GM21360 (cell line): Measurements from ENCODE around the gene CMTM7.

Experiments used
- ATAC-seq: cut with Tn5 transposase; IDR thresholded peaks from one replicate; pipeline ENCODE4 v1.9.1; 2021; ENCODE audit warnings: mild to moderate bottlenecking, moderate library complexity; ENCODE audit not compliant: unreplicated experiment

Gene CMTM7

DNA sequence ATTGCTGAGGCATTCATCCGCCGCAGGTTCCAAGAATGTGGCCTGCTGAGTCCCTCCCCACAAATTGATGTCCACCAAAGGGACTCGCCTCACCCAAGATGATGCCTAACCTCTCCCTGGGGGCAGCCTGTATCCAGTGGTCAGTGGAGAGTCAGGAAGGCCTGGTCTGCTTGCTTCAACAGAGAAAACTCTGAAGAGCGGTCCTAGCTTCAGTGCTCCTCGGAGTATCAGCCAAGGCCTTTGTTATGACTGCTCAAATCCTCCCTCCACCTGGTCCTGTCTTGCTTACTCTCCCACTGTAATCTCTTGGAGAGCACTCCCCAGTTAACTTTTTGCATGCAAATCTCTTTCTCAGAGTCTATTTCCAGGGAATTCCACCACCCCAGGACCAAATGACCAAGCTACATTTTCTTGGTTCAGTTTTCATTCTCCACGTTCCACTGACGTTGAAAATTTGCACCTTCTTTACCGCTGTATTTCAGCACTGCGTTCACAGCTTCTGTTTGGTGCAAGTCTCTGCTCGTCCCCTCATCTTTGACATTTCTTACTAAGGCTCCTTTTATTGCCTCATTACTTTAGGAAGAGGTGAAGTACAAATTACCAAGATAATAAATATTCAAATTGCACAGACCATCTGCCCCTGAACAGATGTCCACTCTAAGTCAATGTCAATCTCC is 22.3 kb downstream of the CMTM7 start:
- no peak for ATAC-seq

DNA sequence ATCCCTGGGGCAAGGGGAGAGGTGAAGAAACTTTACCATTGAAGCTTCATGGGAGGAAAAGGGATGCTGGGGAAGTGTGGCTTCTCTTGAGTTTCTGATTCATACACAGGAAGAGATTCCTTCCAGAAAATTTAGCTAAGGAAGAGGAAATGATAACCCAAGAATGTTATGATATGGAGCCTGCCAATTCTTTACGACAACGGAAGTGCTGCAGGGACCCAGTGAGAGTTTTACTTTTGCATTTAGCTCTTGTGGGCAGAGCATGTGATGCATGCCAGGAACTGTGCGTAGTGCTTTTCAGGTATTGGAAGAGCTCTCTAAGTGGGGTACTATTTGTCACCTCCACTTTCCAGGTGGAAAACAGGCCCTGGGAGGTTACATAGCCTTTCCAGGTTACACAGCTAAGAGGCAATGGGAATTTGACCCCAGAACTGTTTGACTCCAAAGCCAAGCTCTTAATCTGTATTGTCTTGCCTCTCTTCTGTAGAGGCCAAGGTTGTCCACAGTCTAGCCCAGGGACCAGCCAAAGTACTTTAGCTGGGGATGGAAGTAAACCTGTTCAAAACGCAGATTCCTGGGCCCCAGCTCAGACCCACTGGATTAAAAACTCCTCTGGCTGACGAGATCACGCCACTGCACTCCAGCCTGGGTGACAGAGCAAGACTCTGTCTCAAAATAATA is 23.0 kb downstream of the CMTM7 start:
- no peak for ATAC-seq

DNA sequence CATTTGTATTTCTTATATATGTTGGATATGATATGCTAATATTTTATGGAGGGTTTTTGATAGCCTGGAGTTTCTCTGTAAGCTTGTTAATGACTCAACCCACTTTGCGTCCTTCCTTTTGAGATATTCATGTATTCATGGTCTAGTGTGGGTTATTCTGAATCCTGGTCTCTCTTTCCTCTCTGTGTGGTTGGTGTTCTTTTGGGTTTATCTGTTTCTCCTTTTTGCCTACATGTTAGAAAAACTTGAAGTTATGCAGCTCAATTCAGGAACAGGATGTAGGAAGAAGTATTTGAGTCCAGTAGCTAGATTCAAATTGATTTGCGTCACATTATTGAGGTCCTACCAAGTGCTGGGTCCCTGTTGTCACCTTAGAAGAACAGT is 28.1 kb downstream of the CMTM7 start:
- ATAC-seq: no peak

DNA sequence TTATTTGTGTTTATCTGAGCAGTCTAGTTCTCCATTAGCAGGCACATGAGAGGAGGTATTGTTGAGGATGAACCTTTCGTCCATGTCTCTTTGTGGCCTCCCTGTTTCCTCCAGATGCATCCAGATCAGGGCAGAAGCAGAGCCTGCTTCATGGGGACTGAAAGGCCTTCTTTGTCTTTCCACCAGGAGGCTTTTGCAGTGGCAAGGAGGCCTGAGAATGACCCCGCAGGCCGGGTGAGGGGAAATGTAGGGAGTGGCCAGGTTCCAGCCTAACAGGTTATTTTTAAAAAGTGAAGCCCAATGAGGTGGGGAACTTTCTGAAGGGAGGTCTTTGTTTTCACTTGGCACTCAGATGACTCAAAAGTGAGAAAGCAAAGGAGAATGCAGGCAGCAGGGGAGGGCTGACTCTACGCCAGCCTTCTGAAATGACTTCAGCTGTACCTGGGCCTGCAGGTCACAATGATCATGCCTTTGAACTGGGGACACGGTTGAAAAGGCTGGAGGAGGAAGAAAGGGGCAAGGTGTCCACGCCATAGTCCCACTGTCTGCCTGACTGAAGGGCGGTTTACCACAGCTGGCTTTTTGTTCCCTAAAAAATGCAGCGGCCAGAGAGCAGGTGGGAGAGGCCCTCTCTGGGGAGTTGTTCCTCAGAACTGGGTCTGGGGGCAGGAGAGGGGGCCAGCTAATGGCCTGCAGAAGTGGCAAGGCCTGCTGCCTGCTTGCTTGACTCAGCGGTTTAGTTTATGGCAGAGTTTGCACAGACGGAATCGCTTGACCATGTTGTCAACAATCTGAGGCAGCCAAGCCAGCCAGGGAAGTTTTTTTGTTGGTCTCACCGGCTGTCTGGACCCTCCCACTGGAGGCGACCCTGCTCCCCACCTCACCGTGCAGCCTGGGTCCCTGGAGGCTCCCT is 28.7 kb downstream of the CMTM7 start:
- ATAC-seq: peak; percentile 84

DNA sequence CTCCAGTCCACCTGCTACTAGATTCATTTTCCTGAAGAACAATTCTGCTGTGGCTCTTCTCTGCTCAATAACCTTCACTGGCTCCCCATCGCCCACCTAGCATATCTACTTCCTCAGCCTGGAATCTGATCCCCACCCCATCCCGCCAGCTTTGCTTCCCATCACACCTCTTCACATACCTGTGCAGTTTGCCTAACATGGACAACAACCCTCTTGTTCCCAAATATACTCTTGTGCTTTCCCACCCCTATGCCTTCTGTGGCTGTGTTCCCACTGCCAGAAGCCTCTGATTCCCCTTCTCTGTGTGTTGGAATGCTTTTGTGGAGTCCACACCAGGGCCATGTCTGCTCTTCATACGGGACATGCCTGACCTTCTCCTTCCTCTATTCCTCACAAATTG is 29.5 kb downstream of the CMTM7 start:
- ATAC-seq: no peak

DNA sequence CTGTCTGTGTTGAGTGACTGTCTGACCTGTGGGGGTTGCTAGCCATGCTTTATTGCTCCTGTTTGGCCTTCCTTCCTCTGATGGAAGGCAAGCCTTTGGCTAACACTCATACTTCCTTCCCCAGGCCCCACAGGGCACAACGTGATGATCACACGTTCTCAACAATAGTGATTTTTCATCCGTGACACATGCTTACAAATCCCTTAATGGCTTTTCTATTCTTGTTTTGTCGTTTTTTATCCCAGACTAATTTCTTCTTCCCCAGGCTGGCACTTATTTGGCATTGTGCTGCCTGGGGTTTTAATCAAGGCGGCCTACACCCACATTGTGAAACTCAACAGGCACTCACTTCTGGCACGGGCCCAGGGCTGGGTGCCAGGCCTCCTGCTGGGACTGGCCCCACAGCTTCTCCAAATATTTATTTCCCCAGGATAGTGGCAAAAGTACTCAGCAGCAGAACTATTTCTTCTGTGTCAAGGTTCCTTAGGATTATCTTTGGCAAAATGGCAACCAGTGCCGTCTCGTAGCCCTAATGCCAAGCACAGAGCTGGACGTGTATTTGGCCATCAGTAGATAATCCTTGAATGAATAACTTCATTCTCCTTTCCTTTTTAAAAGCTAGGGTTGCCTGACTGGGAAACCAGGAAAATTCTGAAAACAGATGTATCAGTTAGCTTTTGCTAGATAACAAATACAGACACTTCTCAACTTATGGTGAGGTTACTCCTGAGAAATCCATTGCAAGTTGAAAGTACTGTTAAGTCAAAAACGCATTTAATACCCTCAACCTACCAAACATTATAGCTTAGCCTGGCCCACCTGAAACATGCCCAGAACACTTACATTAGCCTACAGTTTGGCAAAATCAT is 30.6 kb downstream of the CMTM7 start:
- no peak for ATAC-seq

DNA sequence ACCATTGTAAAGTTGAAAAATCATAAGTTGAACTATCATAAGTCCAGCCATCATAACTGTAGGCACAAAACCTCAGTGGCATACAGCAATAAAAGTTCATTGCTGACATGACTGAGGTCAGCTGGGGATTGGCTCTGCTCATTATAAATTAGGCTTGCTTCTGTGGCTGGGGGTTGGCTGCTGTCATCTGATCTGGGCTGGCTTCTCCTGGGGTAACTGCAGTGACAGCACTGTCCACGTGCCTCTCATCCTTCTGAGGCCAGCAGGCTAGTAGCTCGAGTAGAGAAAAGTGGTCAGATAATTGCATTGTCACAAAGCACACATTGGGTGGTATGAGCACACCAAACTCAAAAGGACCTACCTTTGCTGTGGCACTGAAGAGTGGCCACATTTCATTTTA is 31.3 kb downstream of the CMTM7 start:
- no peak for ATAC-seq

DNA sequence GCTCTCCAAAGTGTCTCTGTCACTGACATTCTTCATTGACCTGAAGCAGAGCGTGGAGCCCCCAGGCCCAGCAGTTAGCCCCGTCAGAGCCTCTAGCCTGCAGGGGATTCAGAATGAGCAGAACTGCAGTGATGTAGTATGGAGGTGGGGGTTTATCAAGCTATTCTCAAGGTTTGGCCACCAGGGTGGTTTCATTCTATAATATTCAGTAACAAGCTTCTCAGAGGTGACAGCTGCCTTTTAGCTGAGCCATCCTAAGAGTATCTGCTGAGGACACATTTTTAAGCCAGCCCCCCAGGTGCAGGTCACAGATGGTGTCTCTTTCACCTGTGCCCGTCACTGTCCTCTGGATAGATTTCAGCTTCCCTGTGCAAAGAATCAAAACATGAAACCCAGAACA is 31.9 kb downstream of the CMTM7 start:
- no peak for ATAC-seq

DNA sequence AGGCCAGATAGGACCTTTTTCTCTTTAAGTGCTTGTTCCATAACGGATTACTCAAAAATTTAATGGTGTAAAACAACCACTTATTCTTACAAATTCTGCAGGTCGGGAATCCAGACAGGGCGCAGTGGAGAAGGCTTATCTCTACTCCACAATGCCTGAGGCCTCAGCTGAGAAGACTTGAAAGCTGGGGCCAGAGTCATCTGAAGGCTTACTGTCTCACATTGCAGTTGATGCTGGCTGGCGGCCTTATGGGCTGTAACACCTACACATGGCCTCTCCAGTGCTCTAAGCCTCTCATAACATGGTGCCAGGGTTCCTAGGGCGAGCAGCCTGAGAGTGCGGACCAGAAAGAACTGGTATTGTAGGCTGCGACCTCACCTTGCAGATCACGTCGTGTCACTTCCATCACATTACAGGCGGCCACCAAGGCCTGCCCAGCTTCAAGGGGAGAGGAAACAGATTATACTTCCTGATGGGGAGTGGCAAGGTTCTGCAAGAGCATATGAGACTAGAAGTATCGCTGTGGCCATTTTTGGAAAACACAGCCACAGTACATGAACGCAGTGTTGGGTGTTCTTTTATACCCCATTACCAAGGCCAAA is 32.4 kb downstream of the CMTM7 start:
- no peak for ATAC-seq

DNA sequence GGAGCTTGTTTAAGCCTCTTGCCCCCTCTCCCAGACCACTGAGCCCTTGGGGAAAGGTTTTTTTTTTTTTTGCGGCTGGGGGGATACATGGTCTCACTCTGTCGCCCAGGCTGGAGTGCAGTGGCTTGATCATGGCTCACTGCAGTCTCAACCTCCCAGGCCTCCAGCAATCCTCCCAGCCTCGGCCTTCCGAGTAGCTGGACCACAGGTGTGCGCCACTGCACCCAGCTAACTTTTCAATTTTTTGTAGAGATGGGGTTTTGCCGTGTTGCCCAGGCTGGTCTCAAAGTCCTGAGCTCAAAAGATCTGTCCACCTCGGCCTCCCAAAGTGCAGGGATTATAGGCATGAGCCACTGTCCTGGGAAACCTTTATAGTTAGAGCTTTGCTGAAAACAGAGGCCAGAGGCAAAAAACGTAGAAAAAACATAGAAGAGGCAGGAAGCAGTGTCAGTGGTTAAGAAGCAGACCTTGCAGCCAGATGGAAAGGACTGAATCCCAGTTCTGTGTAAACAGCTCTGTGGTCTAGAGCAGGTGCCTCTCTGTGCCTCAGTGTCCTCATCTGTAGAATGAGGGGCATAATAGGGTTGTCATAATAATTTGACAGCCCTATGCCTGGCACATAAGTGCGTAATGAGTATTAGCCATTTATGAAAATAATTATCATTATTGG is 33.1 kb downstream of the CMTM7 start:
- no peak for ATAC-seq

DNA sequence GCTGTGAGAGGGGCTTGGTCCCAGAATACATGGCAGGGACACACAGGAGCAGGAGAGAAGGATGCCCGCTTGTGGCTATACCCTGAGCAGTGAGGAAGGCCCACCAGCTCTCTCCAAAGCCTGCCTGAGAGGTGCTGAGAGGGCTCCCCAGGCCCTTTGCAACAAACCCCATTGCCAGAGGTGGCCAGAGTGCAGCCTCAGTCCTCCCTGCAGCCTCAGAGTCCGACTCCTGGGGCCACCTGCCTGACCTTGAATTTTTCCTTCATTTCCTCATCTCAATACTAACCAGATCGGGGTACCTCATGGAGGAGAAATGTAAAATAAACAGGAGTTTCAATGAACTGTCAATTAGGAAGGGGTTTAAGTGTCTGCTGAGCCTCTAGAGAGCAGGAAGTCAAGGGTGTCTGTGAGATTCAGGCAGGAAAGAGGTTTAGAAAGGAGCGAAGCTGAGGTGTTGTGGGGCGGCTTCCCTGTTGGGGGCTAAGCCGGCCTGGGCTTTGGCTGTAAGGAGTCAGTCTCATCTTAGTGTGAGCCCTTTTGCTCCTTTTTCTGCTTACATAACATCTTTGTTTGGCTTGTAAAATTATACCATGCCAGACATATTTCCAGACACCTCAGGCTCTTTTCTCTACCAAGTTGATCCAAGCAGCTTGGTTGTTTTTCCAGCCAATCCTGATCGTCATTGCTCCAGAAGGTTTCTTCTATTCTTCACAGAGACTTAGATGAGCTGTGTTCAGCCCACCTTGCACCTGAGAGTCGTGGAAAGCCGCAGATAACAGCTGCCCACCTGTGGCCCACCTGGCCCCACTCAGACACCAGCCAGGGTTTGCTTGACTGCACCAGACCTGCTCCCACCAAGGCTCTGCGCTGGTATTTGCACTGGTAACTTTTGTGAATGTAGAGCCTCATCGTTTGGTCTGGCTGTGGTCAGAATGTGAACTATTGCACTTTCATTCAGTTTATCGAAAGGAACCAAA is 36.7 kb downstream of the CMTM7 start:
- ATAC-seq: peak; percentile 63

DNA sequence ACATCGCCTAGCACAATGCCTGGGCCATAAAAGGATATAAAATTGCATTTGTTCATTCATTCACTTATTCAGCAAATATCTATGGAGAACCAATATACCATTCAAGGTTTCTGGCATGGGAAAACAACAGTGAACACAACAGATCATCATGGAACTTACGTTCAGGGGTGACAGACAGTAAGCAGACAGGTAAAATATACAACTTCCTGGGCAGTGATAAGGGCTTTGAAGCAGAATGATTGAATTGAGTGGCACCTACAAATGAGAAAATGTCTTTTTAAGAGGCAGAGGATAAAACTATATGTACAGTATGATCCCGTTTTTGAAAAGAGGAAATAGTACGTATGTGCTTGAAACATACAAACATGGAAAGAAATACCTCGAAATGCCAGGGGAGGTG is 39.2 kb downstream of the CMTM7 start:
- no peak for ATAC-seq

DNA sequence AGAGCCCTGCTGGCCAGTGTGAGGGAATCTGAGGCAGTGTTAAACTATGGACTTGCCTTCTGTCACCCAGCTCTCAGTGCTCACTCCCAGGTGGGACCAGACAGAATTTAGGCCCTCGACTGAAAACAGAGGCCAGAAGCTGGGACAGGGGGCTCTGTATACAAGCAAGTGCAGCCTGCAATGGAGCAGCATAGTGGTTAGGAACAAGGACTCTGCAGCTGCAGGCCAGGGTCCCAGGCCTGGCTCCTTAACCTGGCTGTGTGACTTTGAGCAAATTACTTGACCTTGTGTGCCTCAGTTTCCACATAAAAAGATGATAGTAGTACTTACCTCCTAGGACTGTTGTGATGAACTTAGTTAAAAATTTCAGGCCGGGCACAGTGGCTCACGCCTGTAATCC is 39.8 kb downstream of the CMTM7 start:
- no peak for ATAC-seq

DNA sequence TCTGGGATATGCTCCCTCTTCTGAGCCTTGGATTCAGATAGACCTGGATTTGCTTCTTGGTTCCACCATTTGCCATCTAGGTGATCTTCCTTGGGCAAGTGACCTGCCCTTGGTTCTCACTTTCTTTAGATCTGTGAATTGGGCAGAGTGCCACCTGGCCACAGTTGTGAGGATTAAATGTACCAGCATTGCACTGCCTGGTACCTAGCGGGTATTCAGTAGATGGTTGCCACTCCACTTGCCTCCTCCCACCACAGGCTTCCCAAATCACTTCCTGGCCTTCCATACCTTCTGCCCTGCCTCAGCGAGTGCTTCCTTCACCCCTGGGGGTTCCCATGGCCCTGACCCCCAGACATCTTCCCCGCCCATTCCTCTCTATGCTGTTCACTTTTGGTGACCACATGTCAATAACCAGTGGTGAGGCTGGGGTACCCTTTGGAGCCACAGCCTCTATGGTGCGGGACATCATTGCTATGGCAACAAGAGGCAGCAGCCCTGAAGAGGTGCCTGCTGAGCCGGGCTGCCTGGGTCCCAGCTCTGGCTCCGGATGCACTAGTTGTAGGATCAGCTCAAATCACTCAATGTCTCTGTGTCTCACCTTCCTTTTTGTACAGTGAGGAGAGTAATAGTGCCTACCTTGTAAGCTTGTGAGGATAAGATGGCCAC is 40.5 kb downstream of the CMTM7 start:
- no peak for ATAC-seq

DNA sequence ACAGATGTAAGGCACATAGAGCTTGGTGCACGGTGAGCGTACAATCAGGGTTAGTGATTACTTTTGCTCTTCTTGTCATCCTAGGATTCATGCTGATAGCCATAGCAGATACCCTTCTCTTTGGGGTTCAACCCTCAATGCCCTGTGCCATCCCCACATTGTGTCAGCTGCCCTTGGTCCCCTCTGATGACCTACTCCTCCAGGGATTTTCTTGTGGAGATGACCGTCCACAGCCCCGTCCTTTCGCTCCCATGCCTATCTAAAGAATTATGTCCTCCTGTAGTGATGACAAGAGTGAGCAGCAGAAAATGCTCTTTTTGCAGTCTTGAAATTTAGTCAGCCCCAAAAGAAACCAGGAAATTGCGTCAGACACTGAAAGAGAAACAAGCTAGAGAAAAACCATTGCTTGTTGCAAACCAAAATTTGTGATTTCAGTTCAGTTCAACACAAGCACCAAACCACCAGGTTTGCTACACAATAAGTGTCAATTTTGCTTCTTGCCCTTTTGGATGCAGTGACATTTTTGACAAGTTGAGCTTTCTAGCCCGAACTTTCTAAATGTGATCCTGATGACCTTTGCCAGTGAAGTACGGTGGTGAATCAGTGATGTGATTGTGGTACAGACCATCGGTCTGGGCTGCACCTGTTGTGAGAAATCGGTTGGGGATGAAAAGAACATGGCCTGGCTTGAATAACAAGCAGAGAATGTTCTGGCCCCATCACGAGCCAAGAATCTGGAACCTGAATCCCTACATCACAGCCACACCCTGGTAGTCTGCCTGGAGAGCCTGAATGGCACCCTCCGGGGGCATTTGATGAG is 41.3 kb downstream of the CMTM7 start:
- ATAC-seq: no peak

DNA sequence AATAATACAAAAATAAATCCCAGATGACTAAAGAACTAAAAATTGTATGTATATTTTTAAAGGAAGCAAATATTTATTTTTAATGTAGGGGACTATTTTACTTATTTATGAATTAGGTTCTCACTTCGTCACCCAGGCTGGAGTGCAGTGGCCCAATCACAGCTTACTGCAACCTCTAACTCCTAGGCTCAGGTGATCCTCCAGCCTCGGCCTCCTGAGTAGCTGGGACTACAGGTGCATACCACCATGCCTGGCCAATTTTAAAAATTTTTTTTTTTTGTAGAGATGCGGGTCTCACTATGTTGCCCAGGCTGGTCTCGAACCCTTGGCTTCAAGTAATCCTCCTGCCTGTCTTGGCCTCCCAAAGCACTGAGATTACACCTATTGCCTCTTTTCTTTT is 42.6 kb downstream of the CMTM7 start:
- ATAC-seq: no peak
